Measurements from ENCODE around the gene MSANTD3. TPM values are rescaled to one million over a fixed set of nuclear protein-coding genes. Genes with fewer than 3 reads are reported as not detected.
A peak's percentile ranks its signal among the peaks of the same experiment; 100 is the strongest.
"Not testable (repeated sequence)": the region's sequence is repeated elsewhere in the genome, so short reads cannot be mapped to it uniquely, and the experiment has no call there.

The MSANTD3 gene
- 22.2 TPM for total RNA-seq

- DNase-seq, result peak; percentile 79
These were observed at the start of gene MSANTD3 for GRCh38 chr9:100426530-100427365. TSS of gene MSANTD3 (plus strand) at chr9:100427143. CDS start at chr9:100441939, 14,796 bp downstream.

- no peak for DNase-seq
These were observed 47.1 kb upstream of the MSANTD3 start for GRCh38 chr9:100379862-100380261.

- DNase-seq, result not testable (repeated sequence)
These were observed 34.0 kb upstream of the MSANTD3 start for GRCh38 chr9:100392989-100393388.

- no peak for DNase-seq
These were observed 32.8 kb upstream of the MSANTD3 start for GRCh38 chr9:100394032-100394695.

GRCh38 chr9:100394816-100395215, 32.1 kb upstream of the MSANTD3 start:
- no peak for DNase-seq

GRCh38 chr9:100396769-100397168, 30.2 kb upstream of the MSANTD3 start:
- no peak for DNase-seq

- DNase-seq, result no peak
These were observed 29.2 kb upstream of the MSANTD3 start for GRCh38 chr9:100397529-100398266.

- DNase-seq, result no peak
These were observed 25.9 kb upstream of the MSANTD3 start for GRCh38 chr9:100401042-100401441.

GRCh38 chr9:100406962-100407361, 20.0 kb upstream of the MSANTD3 start:
- no peak for DNase-seq

GRCh38 chr9:100408546-100409175, 18.3 kb upstream of the MSANTD3 start:
- no peak for DNase-seq

GRCh38 chr9:100409176-100409556, 17.8 kb upstream of the MSANTD3 start:
- no peak for DNase-seq

- DNase-seq, result peak; percentile 97
These were observed 15.3 kb upstream of the MSANTD3 start for GRCh38 chr9:100411472-100412283.

- DNase-seq, result no peak
These were observed 13.0 kb upstream of the MSANTD3 start for GRCh38 chr9:100413839-100414420.

- DNase-seq, result no peak
These were observed 9.1 kb upstream of the MSANTD3 start for GRCh38 chr9:100417815-100418214.

- DNase-seq, result no peak
These were observed 7.8 kb upstream of the MSANTD3 start for GRCh38 chr9:100419166-100419565.

- DNase-seq, result not testable (repeated sequence)
These were observed 5.8 kb upstream of the MSANTD3 start for GRCh38 chr9:100421116-100421515.

- peak; percentile 28 for DNase-seq
These were observed 1.2 kb upstream of the MSANTD3 start for GRCh38 chr9:100425758-100426157.

GRCh38 chr9:100426189-100426529, 784 bp upstream of the MSANTD3 start:
- DNase-seq, result no peak

- peak; percentile 71 for DNase-seq
These were observed 672 bp downstream of the MSANTD3 start for GRCh38 chr9:100427366-100428263.

Data from tongue (tissue), 2 donors.